ENCODE data around the gene ADAMTS19. TPM values are rescaled to one million over a fixed set of nuclear protein-coding genes. Genes with fewer than 3 reads are reported as not detected.

The ADAMTS19 gene
- total RNA-seq, 4 donors from 2014 or later: not detected

GRCh38 chr5:129698661-129699060 lies 238.6 kb downstream of the ADAMTS19 start:
- intact Hi-C loops (cut with DNase I): no loop called here
- Histone ChIP-seq H3K36me3 (no peaks in the 10 kb centered on the region), H3K27ac (no peak overlapping the region), H3K4me3 (replicated peaks in 1 of 3) (no peak overlapping the region), H3K9me3 (no peaks in the 10 kb centered on the region), H3K4me1 (no peaks in the 10 kb centered on the region), H3K27me3 (no peaks in the 10 kb centered on the region)
- DNase-seq: no peak
- TF ChIP-seq, protein P1, sequence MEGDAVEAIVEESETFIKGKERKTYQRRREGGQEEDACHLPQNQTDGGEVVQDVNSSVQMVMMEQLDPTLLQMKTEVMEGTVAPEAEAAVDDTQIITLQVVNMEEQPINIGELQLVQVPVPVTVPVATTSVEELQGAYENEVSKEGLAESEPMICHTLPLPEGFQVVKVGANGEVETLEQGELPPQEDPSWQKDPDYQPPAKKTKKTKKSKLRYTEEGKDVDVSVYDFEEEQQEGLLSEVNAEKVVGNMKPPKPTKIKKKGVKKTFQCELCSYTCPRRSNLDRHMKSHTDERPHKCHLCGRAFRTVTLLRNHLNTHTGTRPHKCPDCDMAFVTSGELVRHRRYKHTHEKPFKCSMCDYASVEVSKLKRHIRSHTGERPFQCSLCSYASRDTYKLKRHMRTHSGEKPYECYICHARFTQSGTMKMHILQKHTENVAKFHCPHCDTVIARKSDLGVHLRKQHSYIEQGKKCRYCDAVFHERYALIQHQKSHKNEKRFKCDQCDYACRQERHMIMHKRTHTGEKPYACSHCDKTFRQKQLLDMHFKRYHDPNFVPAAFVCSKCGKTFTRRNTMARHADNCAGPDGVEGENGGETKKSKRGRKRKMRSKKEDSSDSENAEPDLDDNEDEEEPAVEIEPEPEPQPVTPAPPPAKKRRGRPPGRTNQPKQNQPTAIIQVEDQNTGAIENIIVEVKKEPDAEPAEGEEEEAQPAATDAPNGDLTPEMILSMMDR (IDR thresholded peaks at IDR 0.05): no peak
- TF ChIP-seq POLR2A (IDR thresholded peaks at IDR 0.05): no peak

DNA sequence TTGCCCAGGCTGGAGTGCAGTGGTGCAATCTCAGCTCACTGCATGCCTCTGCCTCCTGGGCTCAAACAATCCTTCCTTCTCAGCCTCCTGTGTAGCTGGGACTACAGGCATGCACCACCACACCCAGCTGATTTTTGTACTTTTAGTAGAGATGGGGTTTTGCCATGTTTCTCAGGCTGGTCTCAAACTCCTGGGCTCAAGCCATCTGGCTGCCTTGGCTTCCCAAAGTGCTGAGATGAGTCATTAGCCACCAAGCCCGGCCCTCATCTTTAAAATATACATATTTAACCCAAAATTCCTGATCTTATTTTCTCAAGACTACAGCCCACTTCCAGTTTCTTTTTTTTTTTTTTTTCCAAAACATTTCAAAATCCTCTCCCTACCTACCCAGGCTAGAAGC lies 256.1 kb downstream of the ADAMTS19 start:
- TF ChIP-seq, protein P1 (IDR thresholded peaks at IDR 0.05): no peak
- no peak for TF ChIP-seq POLR2A (IDR thresholded peaks at IDR 0.05)
- intact Hi-C loops (cut with DNase I): no loop called here
- Histone ChIP-seq H3K4me3 (replicated peaks in 1 of 3) (no peak overlapping the region), H3K36me3 (no peaks in the 10 kb centered on the region), H3K4me1 (no peaks in the 10 kb centered on the region), H3K27ac (no peak overlapping the region), H3K9me3 (no peaks in the 10 kb centered on the region), H3K27me3 (no peaks in the 10 kb centered on the region)
- WGBS, 2 donors: 73 to 77% methylated on average over 1 of the region's 1 CpG
- DNase-seq: no peak

GRCh38 chr5:129716651-129717050 lies 256.6 kb downstream of the ADAMTS19 start:
- DNase-seq: no peak
- Histone ChIP-seq H3K4me3 (replicated peaks in 1 of 3) (no peak overlapping the region), H3K36me3 (no peaks in the 10 kb centered on the region), H3K27ac (no peak overlapping the region), H3K9me3 (no peaks in the 10 kb centered on the region), H3K27me3 (no peaks in the 10 kb centered on the region), H3K4me1 (no peaks in the 10 kb centered on the region)
- WGBS, 2 donors: 23 to 41% methylated on average over 5 of the region's 5 CpGs
- intact Hi-C loops (cut with DNase I): no loop called here
- TF ChIP-seq, protein P1 (IDR thresholded peaks at IDR 0.05): no peak
- TF ChIP-seq POLR2A (IDR thresholded peaks at IDR 0.05): no peak

GRCh38 chr5:129717751-129718310 lies 257.7 kb downstream of the ADAMTS19 start:
- H3K36me3 ChIP-seq: no peaks in the 10 kb centered on the region
- TF ChIP-seq, protein P1 (IDR thresholded peaks at IDR 0.05): no peak
- no peak for TF ChIP-seq POLR2A (IDR thresholded peaks at IDR 0.05)
- no peaks in the 10 kb centered on the region for H3K4me1 ChIP-seq
- no peak overlapping the region for H3K27ac ChIP-seq
- no peak for DNase-seq
- no peaks in the 10 kb centered on the region for H3K27me3 ChIP-seq
- intact Hi-C loops (cut with DNase I): no loop called here
- H3K9me3 ChIP-seq: no peaks in the 10 kb centered on the region
- no peak overlapping the region for H3K4me3 ChIP-seq (replicated peaks in 1 of 3)

DNA sequence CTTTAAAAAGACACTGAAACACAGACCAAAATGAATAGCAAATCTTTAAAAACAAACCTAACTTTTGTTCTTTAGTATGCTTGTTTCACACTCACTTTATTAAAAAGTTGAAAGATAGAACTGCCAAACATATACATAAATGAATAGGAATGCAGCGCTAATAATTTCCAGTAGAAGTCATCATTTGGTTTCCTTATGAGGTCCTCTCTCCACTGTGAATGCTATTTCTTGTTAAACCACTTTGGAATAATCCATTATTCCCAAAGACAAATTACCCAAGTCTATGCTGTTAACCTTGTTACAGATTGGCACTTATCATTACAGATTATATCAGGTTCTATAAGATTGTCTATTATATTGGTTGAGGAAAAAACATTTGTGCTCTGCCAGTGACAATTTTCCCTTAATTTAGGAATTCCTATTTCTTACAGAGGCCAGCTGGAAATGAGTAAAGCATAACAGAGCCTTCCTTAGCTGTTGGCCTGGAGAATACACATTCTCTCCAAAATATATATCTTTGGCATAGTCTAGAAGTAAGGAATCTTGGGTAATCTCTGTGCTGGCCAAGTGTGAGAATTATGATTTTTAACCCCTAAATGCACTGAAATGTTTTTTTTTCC lies 258.5 kb downstream of the ADAMTS19 start:
- TF ChIP-seq, protein P1 (IDR thresholded peaks at IDR 0.05): no peak
- TF ChIP-seq POLR2A (IDR thresholded peaks at IDR 0.05): no peak
- 84% methylated on average over 1 of the region's 1 CpG for WGBS, 2 donors
- no peaks in the 10 kb centered on the region for H3K9me3 ChIP-seq
- H3K36me3 ChIP-seq: no peaks in the 10 kb centered on the region
- no peaks in the 10 kb centered on the region for H3K27me3 ChIP-seq
- intact Hi-C loops (cut with DNase I): no loop called here
- no peaks in the 10 kb centered on the region for H3K4me1 ChIP-seq
- no peak for DNase-seq
- H3K27ac ChIP-seq: no peak overlapping the region
- no peak overlapping the region for H3K4me3 ChIP-seq (replicated peaks in 1 of 3)
